ENCODE results near the gene DYRK1A. TPM values are rescaled to one million over a fixed set of nuclear protein-coding genes. Genes with fewer than 3 reads are reported as not detected.

DYRK1A gene
- total RNA-seq, 4 donors from 2014 or later, result 71.5 to 116 (median 90.9) TPM

DNA sequence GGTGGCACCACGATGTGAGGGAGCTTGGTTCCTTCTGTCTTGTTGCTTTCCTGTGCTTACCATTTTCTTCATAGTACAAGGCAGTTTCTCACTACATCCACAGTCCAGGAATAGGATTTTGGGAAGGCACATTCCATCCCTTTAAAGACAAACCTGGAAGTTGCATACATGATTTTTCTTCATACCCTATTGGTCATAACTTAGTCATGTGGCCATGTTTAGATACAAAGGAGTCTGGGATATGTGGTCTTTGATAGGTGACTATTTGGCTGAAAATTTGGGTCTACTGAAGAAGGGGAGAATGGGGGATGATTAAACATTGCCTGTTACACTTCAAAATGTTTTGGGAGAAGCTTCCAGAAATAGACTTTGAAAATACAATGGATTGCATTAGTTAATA, 7.0 kb downstream of the DYRK1A start:
- H3K27ac ChIP-seq, result no peak overlapping the region
- in situ Hi-C loops (cut with MboI; ENCODE audit: low pct_ligation_motif_present in 1 of 4, low pct_unique_long_range_greater_than_20kb in 1 of 4, low sequenced_read_pairs in 3 of 4) (loop anchor here in 1 of 4 donors (10.0 kb wide), 1 partner anchor 119 kb away; no protein-coding TSS in a partner anchor), intact Hi-C loops (cut with DNase I; ENCODE audit: low total_unique reads) (no loop called here)
- WGBS, 2 donors (ENCODE audit: low coverage in 1 of 2), result 44 to 53% methylated on average over 1 of the region's 1 CpG
- H3K36me3 ChIP-seq, result no peaks in the 10 kb centered on the region
- no peak overlapping the region for H3K4me3 ChIP-seq
- DNase-seq, result no peak
- H3K27me3 ChIP-seq, result no peaks in the 10 kb centered on the region
- TF ChIP-seq, protein P1, sequence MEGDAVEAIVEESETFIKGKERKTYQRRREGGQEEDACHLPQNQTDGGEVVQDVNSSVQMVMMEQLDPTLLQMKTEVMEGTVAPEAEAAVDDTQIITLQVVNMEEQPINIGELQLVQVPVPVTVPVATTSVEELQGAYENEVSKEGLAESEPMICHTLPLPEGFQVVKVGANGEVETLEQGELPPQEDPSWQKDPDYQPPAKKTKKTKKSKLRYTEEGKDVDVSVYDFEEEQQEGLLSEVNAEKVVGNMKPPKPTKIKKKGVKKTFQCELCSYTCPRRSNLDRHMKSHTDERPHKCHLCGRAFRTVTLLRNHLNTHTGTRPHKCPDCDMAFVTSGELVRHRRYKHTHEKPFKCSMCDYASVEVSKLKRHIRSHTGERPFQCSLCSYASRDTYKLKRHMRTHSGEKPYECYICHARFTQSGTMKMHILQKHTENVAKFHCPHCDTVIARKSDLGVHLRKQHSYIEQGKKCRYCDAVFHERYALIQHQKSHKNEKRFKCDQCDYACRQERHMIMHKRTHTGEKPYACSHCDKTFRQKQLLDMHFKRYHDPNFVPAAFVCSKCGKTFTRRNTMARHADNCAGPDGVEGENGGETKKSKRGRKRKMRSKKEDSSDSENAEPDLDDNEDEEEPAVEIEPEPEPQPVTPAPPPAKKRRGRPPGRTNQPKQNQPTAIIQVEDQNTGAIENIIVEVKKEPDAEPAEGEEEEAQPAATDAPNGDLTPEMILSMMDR (IDR thresholded peaks at IDR 0.05), result no peak
- TF ChIP-seq POLR2A (IDR thresholded peaks at IDR 0.05), result no peak
- no peak for TF ChIP-seq EP300 (IDR thresholded peaks at IDR 0.05; ENCODE audit: low read depth)
- no peak for TF ChIP-seq POLR2AphosphoS5 (IDR thresholded peaks at IDR 0.05)
- H3K9me3 ChIP-seq, result no peaks in the 10 kb centered on the region
- peaks cover 43 to 99% (median 72%) of the 10 kb centered on the region in 4 donors for H3K4me1 ChIP-seq

GRCh38 chr21:37374027-37374426, 7.5 kb downstream of the DYRK1A start:
- H3K27me3 ChIP-seq, result no peaks in the 10 kb centered on the region
- in situ Hi-C loops (cut with MboI; ENCODE audit: low pct_ligation_motif_present in 1 of 4, low pct_unique_long_range_greater_than_20kb in 1 of 4, low sequenced_read_pairs in 3 of 4), result loop anchor here in 1 of 4 donors (10.0 kb wide), 1 partner anchor 119 kb away; no protein-coding TSS in a partner anchor
- H3K27ac ChIP-seq, result no peak overlapping the region
- TF ChIP-seq, protein P1 (IDR thresholded peaks at IDR 0.05), result no peak
- TF ChIP-seq POLR2A (IDR thresholded peaks at IDR 0.05), result no peak
- TF ChIP-seq POLR2AphosphoS5 (IDR thresholded peaks at IDR 0.05), result no peak
- TF ChIP-seq EP300 (IDR thresholded peaks at IDR 0.05; ENCODE audit: low read depth), result no peak
- peaks cover 43 to 98% (median 71%) of the 10 kb centered on the region in 4 donors for H3K4me1 ChIP-seq
- no peaks in the 10 kb centered on the region for H3K9me3 ChIP-seq
- H3K36me3 ChIP-seq, result no peaks in the 10 kb centered on the region
- intact Hi-C loops (cut with DNase I; ENCODE audit: low total_unique reads), result no loop called here
- no peak for DNase-seq
- 32 to 48% methylated on average over 5 of the region's 5 CpGs for WGBS, 2 donors (ENCODE audit: low coverage in 1 of 2)
- H3K4me3 ChIP-seq, result no peak overlapping the region

DNA sequence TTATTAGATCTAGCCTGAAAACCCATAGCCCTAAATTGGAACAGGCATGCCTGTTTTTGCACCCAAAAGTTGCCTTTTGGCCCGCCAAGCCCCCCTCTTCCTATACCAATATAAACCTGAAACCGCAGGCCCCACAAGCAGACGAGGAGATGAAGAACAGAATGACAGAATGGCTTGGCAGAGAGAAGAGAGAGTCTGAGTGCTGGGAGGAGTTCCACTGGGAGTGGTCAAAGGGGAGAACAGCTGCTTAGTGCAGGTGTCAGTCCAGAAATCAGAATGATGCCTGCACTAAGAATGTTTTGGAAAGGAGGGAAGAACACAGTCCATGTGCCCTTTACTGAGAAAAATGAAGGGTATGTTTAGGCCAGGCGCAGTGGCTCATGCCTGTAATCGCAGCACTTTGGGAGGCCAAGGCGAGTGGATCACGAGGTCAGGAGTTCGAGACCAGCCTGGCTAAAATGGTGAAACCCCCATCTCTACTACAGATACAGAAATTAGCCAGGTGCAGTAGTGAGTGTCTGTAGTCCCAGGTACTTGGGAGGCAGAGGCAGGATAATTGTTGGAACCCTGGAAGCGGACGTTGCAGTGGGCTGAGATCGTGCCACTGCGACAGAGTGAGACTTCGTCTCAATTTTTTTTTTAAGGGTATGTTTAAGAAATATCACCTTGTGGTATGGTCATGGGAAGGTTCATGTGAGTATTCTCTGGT, 9.4 kb downstream of the DYRK1A start:
- H3K4me1 ChIP-seq, result peaks cover 55 to 98% (median 70%) of the 10 kb centered on the region in 4 donors
- no peaks in the 10 kb centered on the region for H3K9me3 ChIP-seq
- H3K27ac ChIP-seq, result no peak overlapping the region
- intact Hi-C loops (cut with DNase I; ENCODE audit: low total_unique reads), result no loop called here
- TF ChIP-seq POLR2AphosphoS5 (IDR thresholded peaks at IDR 0.05), result no peak
- TF ChIP-seq EP300 (IDR thresholded peaks at IDR 0.05; ENCODE audit: low read depth), result no peak
- TF ChIP-seq, protein P1 (IDR thresholded peaks at IDR 0.05), result no peak
- TF ChIP-seq POLR2A (IDR thresholded peaks at IDR 0.05), result no peak
- no peak overlapping the region for H3K4me3 ChIP-seq
- in situ Hi-C loops (cut with MboI; ENCODE audit: low pct_ligation_motif_present in 1 of 4, low pct_unique_long_range_greater_than_20kb in 1 of 4, low sequenced_read_pairs in 3 of 4), result loop anchor here in 1 of 4 donors (10.0 kb wide), 1 partner anchor 121 kb away; no protein-coding TSS in a partner anchor
- 74 to 82% methylated on average over 12 to 13 of the region's 13 CpGs for WGBS, 2 donors (ENCODE audit: low coverage in 1 of 2)
- no peaks in the 10 kb centered on the region for H3K27me3 ChIP-seq
- H3K36me3 ChIP-seq, result no peaks in the 10 kb centered on the region
- no peak for DNase-seq

GRCh38 chr21:37378700-37379139, 12.1 kb downstream of the DYRK1A start:
- Histone ChIP-seq H3K36me3 (no peaks in the 10 kb centered on the region), H3K27ac (no peak overlapping the region), H3K27me3 (no peaks in the 10 kb centered on the region), H3K9me3 (no peaks in the 10 kb centered on the region), H3K4me3 (no peak overlapping the region), H3K4me1 (peaks cover 41 to 99% (median 62%) of the 10 kb centered on the region in 4 donors)
- intact Hi-C loops (cut with DNase I; ENCODE audit: low total_unique reads), result no loop called here
- DNase-seq, result no peak
- in situ Hi-C loops (cut with MboI; ENCODE audit: low pct_ligation_motif_present in 1 of 4, low pct_unique_long_range_greater_than_20kb in 1 of 4, low sequenced_read_pairs in 3 of 4), result loop anchor here in 1 of 4 donors (10.0 kb wide), 1 partner anchor 124 kb away; no protein-coding TSS in a partner anchor
- no peak for TF ChIP-seq EP300 (IDR thresholded peaks at IDR 0.05; ENCODE audit: low read depth)
- WGBS, 2 donors (ENCODE audit: low coverage in 1 of 2), result 40 to 74% methylated on average over 1 to 3 of the region's 3 CpGs

All from transverse colon (tissue), 4 donors.